Parathyroid adenoma (tissue), 2 donors: ENCODE data around the gene B3GALT4.

ENCODE experiments used
- H2AFZ ChIP-seq: fragments of 300-600 bp; sonication (generic); one replicate; pipeline ENCODE4 v1.7.0; 2017; ENCODE audit warnings: antibody characterized with exemption, mild to moderate bottlenecking
- H3K27ac ChIP-seq: fragments of 300-600 bp; sonication (generic); one replicate; pipeline ENCODE4 v1.7.0; 2017
- H3K27me3 ChIP-seq: fragments of 300-600 bp; sonication (generic); one replicate; pipeline ENCODE4 v1.7.0; 2017; ENCODE audit warnings: low read length; ENCODE audit not compliant: control insufficient read depth, insufficient read depth
- H3K36me3 ChIP-seq: fragments of 300-600 bp; sonication (generic); one replicate; pipeline ENCODE4 v1.7.0; 2017; ENCODE audit warnings: low read length; ENCODE audit not compliant: control insufficient read depth, insufficient read depth
- H3K4me1 ChIP-seq: fragments of 300-600 bp; sonication (generic); one replicate; pipeline ENCODE4 v1.7.0; 2017; ENCODE audit warnings: control low read depth
- H3K4me2 ChIP-seq: fragments of 300-600 bp; sonication (generic); one replicate; pipeline ENCODE4 v1.7.0; 2017; ENCODE audit warnings: low read length
- H3K4me3 ChIP-seq: fragments of 300-600 bp; sonication (generic); one replicate; pipeline ENCODE4 v1.7.0; 2017; ENCODE audit warnings: low read depth, low read length
- H3K79me2 ChIP-seq: fragments of 300-600 bp; sonication (generic); one replicate; pipeline ENCODE4 v1.7.0; 2017; ENCODE audit warnings: control low read depth
- H3K9ac ChIP-seq: fragments of 300-600 bp; sonication (generic); one replicate; pipeline ENCODE4 v1.7.0; 2017; ENCODE audit warnings: mild to moderate bottlenecking
- H3K9me3 ChIP-seq: fragments of 300-600 bp; sonication (generic); one replicate; pipeline ENCODE4 v1.7.0; 2017; ENCODE audit warnings: low read length; ENCODE audit not compliant: control insufficient read depth
- TF ChIP-seq, protein P1 (sequence below): fragments of 300-600 bp; sonication (generic); IDR thresholded peaks from one replicate; pipeline ENCODE4 v1.7.0; 2017; ENCODE audit warnings: antibody characterized with exemption, mild to moderate bottlenecking
- donor health status: primary hyperparathyroidism.

B3GALT4 gene

GRCh38 chr6:33321227-33321626 is 44.3 kb downstream of the B3GALT4 start:
- Histone ChIP-seq H3K27me3 (no peaks in the 10 kb centered on the region), H3K4me1 (peaks cover 44% of the 10 kb centered on the region), H3K4me3 (peak overlapping the region; percentile 11), H3K79me2 (peaks cover 7% of the 10 kb centered on the region), H3K9ac (no peak overlapping the region), H2AFZ (no peak overlapping the region), H3K4me2 (peak overlapping the region; percentile 54), H3K36me3 (no peaks in the 10 kb centered on the region), H3K27ac (peak overlapping the region; percentile 86), H3K9me3 (no peaks in the 10 kb centered on the region)
- TF ChIP-seq, protein P1, sequence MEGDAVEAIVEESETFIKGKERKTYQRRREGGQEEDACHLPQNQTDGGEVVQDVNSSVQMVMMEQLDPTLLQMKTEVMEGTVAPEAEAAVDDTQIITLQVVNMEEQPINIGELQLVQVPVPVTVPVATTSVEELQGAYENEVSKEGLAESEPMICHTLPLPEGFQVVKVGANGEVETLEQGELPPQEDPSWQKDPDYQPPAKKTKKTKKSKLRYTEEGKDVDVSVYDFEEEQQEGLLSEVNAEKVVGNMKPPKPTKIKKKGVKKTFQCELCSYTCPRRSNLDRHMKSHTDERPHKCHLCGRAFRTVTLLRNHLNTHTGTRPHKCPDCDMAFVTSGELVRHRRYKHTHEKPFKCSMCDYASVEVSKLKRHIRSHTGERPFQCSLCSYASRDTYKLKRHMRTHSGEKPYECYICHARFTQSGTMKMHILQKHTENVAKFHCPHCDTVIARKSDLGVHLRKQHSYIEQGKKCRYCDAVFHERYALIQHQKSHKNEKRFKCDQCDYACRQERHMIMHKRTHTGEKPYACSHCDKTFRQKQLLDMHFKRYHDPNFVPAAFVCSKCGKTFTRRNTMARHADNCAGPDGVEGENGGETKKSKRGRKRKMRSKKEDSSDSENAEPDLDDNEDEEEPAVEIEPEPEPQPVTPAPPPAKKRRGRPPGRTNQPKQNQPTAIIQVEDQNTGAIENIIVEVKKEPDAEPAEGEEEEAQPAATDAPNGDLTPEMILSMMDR = no peak

DNA sequence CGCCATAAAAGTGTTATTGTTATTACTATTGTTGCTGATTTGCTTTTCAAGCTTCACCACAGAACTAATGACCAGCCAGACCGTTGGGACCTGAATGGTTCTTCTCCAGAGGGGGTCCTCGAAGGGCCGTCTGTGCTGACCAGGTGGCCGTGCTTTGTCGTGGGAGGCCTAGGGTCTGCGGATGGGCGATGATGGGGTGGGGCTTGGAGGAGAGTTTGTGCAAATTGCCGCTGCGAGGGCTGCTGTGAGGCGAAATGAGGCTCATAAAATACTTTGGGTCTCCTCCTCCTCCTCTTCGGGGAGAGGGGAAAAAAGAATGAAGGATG is 46.7 kb downstream of the B3GALT4 start:
- no peaks in the 10 kb centered on the region for H3K36me3 ChIP-seq
- peak overlapping the region; percentile 5 for H3K9ac ChIP-seq
- TF ChIP-seq, protein P1 = no peak
- peaks cover 7% of the 10 kb centered on the region for H3K79me2 ChIP-seq
- no peaks in the 10 kb centered on the region for H3K9me3 ChIP-seq
- H3K27ac ChIP-seq = peak overlapping the region; percentile 86
- H2AFZ ChIP-seq = peak overlapping the region; percentile 93
- peaks cover 33% of the 10 kb centered on the region for H3K4me1 ChIP-seq
- H3K27me3 ChIP-seq = no peaks in the 10 kb centered on the region
- peak overlapping the region; percentile 96 for H3K4me2 ChIP-seq
- peak overlapping the region; percentile 91 for H3K4me3 ChIP-seq

DNA sequence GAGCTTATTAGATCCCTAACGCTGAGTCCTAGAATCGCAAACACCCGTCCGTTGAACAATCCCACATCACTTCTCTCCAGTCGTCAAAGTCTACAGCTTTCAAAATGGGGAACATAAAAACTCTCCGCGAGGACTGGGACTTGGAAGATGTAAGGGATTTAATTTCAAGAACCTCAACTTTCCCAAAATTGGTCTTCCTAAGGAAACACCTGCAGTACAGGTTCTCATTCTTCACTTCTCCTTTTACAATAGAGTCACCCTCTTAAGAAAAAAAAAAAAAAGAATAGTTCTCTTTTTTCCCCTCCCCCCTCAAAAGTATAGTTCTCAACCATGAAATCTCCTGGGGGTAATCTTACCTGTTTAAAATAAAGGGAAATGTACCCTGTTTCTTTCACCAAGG is 47.2 kb downstream of the B3GALT4 start:
- Histone ChIP-seq H2AFZ (peak overlapping the region; percentile 93), H3K79me2 (peaks cover 6% of the 10 kb centered on the region), H3K36me3 (no peaks in the 10 kb centered on the region), H3K9me3 (no peaks in the 10 kb centered on the region), H3K27me3 (no peaks in the 10 kb centered on the region), H3K27ac (no peak overlapping the region), H3K4me3 (peak overlapping the region; percentile 91), H3K4me1 (peaks cover 30% of the 10 kb centered on the region), H3K9ac (no peak overlapping the region), H3K4me2 (peak overlapping the region; percentile 96)
- TF ChIP-seq, protein P1 = no peak
